T-helper 2 cell treated with Interferon-gamma antibody and Interleukin-4, amounts not matched to agents 5 μg/mL and 100 μg/mL, for 36 hours (primary cell): ENCODE data around the gene MAGEC1.

Experiments
- DNase-seq: peaks from one replicate; pipeline ENCODE4 v3.0.0; 2021; ENCODE audit warnings: low spot score
- H3K27ac Mint-ChIP-seq: one replicate; pipeline ENCODE4 v1.8.0; 2021; ENCODE audit warnings: mild to moderate bottlenecking, mixed read lengths
- H3K27me3 Mint-ChIP-seq: one replicate; pipeline ENCODE4 v1.8.0; 2021; ENCODE audit warnings: low read depth, mixed read lengths
- H3K36me3 Mint-ChIP-seq: one replicate; pipeline ENCODE4 v1.8.0; 2021; ENCODE audit warnings: low read depth, mixed read lengths
- H3K4me1 Mint-ChIP-seq: one replicate; pipeline ENCODE4 v1.8.0; 2021; ENCODE audit warnings: low read depth, mixed read lengths
- H3K4me3 Mint-ChIP-seq: one replicate; pipeline ENCODE4 v1.8.0; 2022; ENCODE audit warnings: mild to moderate bottlenecking, moderate library complexity, mixed read lengths
- H3K9me3 Mint-ChIP-seq: one replicate; pipeline ENCODE4 v1.8.0; 2021; ENCODE audit warnings: mixed read lengths

The MAGEC1 gene

GRCh38 chrX:141945426-141945825 is 41.7 kb downstream of the MAGEC1 start:
- H3K36me3 Mint-ChIP-seq, result no peaks in the 10 kb centered on the region
- no peaks in the 10 kb centered on the region for H3K9me3 Mint-ChIP-seq
- H3K4me1 Mint-ChIP-seq, result no peaks in the 10 kb centered on the region
- no peak overlapping the region for H3K4me3 Mint-ChIP-seq
- H3K27me3 Mint-ChIP-seq, result no peaks in the 10 kb centered on the region
- no peak for DNase-seq
- no peak overlapping the region for H3K27ac Mint-ChIP-seq

- DNase-seq, result no peak
- no peaks in the 10 kb centered on the region for H3K36me3 Mint-ChIP-seq
- no peaks in the 10 kb centered on the region for H3K27me3 Mint-ChIP-seq
- H3K27ac Mint-ChIP-seq, result no peak overlapping the region
- H3K4me1 Mint-ChIP-seq, result no peaks in the 10 kb centered on the region
- peaks cover 4% of the 10 kb centered on the region for H3K9me3 Mint-ChIP-seq
- no peak overlapping the region for H3K4me3 Mint-ChIP-seq
Observed at GRCh38 chrX:141947350-141947749, 43.7 kb downstream of the MAGEC1 start.

- Mint-ChIP-seq H3K4me3 (no peak overlapping the region), H3K4me1 (no peaks in the 10 kb centered on the region), H3K9me3 (peaks cover 4% of the 10 kb centered on the region), H3K27me3 (no peaks in the 10 kb centered on the region), H3K27ac (no peak overlapping the region), H3K36me3 (no peaks in the 10 kb centered on the region)
- no peak for DNase-seq
Observed at GRCh38 chrX:141952603-141953002, 48.9 kb downstream of the MAGEC1 start.

GRCh38 chrX:141958675-141959074 is 55.0 kb downstream of the MAGEC1 start:
- H3K27ac Mint-ChIP-seq, result no peak overlapping the region
- no peaks in the 10 kb centered on the region for H3K27me3 Mint-ChIP-seq
- H3K4me1 Mint-ChIP-seq, result no peaks in the 10 kb centered on the region
- H3K9me3 Mint-ChIP-seq, result no peaks in the 10 kb centered on the region
- no peak overlapping the region for H3K4me3 Mint-ChIP-seq
- H3K36me3 Mint-ChIP-seq, result no peaks in the 10 kb centered on the region
- DNase-seq, result no peak
